Chondrocyte (in vitro differentiated cells): ENCODE data around the gene SREBF1. TPM values are rescaled to one million over a fixed set of nuclear protein-coding genes. Genes with fewer than 3 reads are reported as not detected.

Experiments
- DNase-seq: peaks from one replicate; pipeline ENCODE4 v3.0.0; 2021; ENCODE audit warnings: mixed read lengths, low spot score
- H3K27ac Mint-ChIP-seq: one replicate; pipeline ENCODE4 v1.8.0; 2021; ENCODE audit warnings: mild to moderate bottlenecking, moderate library complexity, mixed read lengths; ENCODE audit not compliant: unreplicated experiment
- H3K27me3 Mint-ChIP-seq: 2 replicates; pipeline ENCODE4 v1.8.0; 2021; ENCODE audit warnings: low read depth, mixed read lengths
- H3K36me3 Mint-ChIP-seq: 2 replicates; pipeline ENCODE4 v1.8.0; 2021; ENCODE audit warnings: low read depth, mixed read lengths
- H3K4me1 Mint-ChIP-seq: 2 replicates; pipeline ENCODE4 v1.8.0; 2021; ENCODE audit warnings: low read depth, mild to moderate bottlenecking, mixed read lengths
- H3K4me3 Mint-ChIP-seq: one replicate; pipeline ENCODE4 v1.8.0; 2021; ENCODE audit warnings: mild to moderate bottlenecking, moderate library complexity, mixed read lengths; ENCODE audit not compliant: unreplicated experiment
- H3K9me3 Mint-ChIP-seq: 2 replicates; pipeline ENCODE4 v1.8.0; 2021; ENCODE audit warnings: low read depth, mixed read lengths
- CTCF ChIP-seq: fragments of 200-600 bp; sonication (generic); IDR thresholded peaks from 2 replicates; pipeline ENCODE4 v1.5.0; 2021; ENCODE audit warnings: antibody characterized with exemption, mild to moderate bottlenecking, moderate library complexity
- total RNA-seq: library from RNA; stranded (reverse); gene quantifications from 3 replicates; pipeline ENCODE4 v1.2.1, GENCODE V29; 2021

Gene SREBF1
- total RNA-seq, 1 donor from 2014 or later = 22.8 TPM

GRCh38 chr17:17880577-17881196 is 43.9 kb upstream of the SREBF1 start:
- no peak for DNase-seq
- TF ChIP-seq CTCF = no peak
- H3K27ac Mint-ChIP-seq = no peak overlapping the region
- H3K9me3 Mint-ChIP-seq = no peaks in the 10 kb centered on the region
- no peak overlapping the region for H3K4me3 Mint-ChIP-seq
- H3K27me3 Mint-ChIP-seq = no peaks in the 10 kb centered on the region
- peaks cover 17% of the 10 kb centered on the region for H3K36me3 Mint-ChIP-seq
- H3K4me1 Mint-ChIP-seq = peaks cover 27% of the 10 kb centered on the region

DNA sequence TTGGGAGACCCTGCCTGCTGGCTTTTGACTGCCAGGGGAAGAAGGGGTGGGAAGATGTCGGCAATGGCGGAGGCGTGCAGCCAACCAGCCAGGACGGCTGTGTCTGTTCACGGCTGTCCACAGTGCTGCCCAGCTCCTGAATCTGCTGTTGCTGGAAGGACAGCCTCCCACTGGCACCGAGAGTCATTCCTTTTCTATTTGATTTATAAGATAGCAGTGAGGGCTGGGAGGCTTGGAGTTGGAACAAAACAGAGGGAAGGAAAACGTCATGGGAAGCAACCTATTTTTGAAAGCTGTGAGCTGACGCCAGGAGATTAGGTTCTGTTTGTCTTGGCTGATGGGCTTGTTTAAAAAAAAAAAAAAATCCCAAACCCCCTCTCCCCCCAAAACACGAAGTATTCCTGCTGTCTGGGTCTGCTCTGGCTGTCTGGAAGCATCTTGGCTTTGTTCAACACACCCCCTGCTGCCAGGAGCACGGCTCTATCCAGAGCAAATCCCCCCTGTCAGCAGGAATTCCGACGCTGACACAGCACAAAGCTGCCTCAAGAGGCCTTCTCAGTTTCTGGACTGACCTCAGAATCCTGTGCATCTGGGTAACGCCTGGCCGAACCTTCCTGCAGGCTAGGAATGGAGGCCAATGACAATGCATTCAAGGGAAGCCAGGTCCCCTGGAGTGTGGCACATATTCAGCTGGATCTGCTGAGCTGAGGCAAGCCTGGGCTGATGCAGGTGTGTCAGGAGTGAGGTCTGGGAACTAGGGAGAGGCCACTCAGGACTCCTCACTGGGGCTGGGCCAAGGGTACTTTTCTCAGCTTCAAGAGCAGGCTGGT is 41.0 kb upstream of the SREBF1 start:
- peak; percentile 58 for TF ChIP-seq CTCF
- Mint-ChIP-seq H3K36me3 (peaks cover 16% of the 10 kb centered on the region), H3K27me3 (no peaks in the 10 kb centered on the region), H3K4me3 (peak overlapping the region; percentile 58), H3K27ac (peak overlapping the region; percentile 97), H3K9me3 (no peaks in the 10 kb centered on the region), H3K4me1 (peaks cover 27% of the 10 kb centered on the region)
- DNase-seq = no peak

- H3K27ac Mint-ChIP-seq = peak overlapping the region; percentile 97
- DNase-seq = no peak
- no peaks in the 10 kb centered on the region for H3K27me3 Mint-ChIP-seq
- no peak for TF ChIP-seq CTCF
- H3K9me3 Mint-ChIP-seq = no peaks in the 10 kb centered on the region
- peaks cover 27% of the 10 kb centered on the region for H3K4me1 Mint-ChIP-seq
- peaks cover 14% of the 10 kb centered on the region for H3K36me3 Mint-ChIP-seq
- H3K4me3 Mint-ChIP-seq = peak overlapping the region; percentile 58
These were observed 40.3 kb upstream of the SREBF1 start for GRCh38 chr17:17876959-17877528.

DNA sequence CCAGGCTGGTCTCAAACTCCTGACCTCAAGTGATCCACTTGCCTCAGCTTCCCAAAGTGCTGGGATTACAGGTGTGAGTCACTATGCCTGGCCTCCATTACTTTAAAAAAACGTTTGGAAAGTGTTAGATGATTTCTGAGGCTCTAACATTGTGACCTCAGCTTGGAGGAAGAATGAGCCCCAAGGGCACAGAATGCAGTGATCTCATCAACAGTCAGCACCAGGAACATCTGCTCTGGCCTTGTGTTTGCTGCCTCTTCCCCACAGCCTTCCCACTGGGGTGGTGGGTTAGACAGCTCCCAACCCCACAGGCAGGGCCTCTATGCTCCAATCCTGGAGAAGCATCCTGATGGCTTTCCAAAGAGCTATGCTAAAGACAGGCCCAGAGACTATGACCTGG is 37.7 kb upstream of the SREBF1 start:
- DNase-seq = no peak
- H3K4me3 Mint-ChIP-seq = no peak overlapping the region
- no peak overlapping the region for H3K27ac Mint-ChIP-seq
- TF ChIP-seq CTCF = no peak
- peaks cover 27% of the 10 kb centered on the region for H3K4me1 Mint-ChIP-seq
- H3K27me3 Mint-ChIP-seq = no peaks in the 10 kb centered on the region
- no peaks in the 10 kb centered on the region for H3K9me3 Mint-ChIP-seq
- peaks cover 14% of the 10 kb centered on the region for H3K36me3 Mint-ChIP-seq

- H3K27ac Mint-ChIP-seq = no peak overlapping the region
- H3K4me1 Mint-ChIP-seq = peaks cover 28% of the 10 kb centered on the region
- no peak overlapping the region for H3K4me3 Mint-ChIP-seq
- H3K9me3 Mint-ChIP-seq = no peaks in the 10 kb centered on the region
- no peak for TF ChIP-seq CTCF
- no peak for DNase-seq
- no peaks in the 10 kb centered on the region for H3K27me3 Mint-ChIP-seq
- peaks cover 18% of the 10 kb centered on the region for H3K36me3 Mint-ChIP-seq
These were observed 36.7 kb upstream of the SREBF1 start for GRCh38 chr17:17873450-17873991.
